ENCODE data around the gene XXYLT1.

Gene XXYLT1

DNA sequence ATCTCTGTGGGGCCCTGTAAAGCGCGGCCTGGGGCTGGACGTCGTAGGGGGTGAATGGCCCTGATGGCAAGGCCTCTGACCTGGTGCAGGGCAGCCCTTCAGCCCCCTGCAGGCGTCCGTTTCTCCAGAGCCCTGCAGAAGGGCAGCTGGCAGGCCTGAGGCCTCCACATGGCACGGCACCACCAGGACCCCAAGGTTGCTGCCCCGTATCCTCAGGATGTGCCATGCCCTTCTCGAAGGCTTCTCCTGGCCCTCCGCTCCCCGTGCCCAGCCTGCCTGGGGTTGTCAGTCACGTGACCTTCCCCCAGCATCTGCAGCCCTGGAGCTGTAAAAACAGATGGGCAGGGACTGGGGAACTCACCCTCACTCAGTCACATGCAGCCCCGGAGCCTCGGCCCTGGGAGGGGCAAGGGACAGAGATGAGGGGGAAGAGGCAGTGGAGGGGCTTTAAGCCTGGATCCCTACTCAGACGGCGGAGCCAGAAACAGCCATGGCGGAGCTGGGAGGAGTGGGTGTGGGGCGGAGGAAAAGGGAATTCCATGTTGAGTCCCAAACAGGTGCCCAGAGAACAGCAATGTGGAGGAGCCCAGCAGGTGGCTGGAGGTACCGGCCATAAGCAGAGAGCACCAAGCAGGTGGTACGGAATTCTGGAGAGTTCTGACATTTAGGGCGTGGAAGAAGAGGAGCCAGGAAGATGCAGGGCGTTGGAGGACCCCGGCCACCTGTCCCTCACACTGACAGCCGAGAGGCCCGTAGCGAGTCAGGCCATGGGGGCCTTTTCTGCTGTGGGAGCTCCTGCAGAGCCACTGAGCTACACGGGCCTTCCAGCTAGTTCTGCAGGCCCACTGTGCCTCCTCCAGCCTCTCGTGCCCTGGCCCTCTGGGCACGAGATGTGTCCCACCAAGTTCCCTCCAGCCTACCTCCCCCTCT lies 193.1 kb downstream of the XXYLT1 start:
- no peak for DNase-seq (ENCODE audit: low read depth in 3 of 3)

DNA sequence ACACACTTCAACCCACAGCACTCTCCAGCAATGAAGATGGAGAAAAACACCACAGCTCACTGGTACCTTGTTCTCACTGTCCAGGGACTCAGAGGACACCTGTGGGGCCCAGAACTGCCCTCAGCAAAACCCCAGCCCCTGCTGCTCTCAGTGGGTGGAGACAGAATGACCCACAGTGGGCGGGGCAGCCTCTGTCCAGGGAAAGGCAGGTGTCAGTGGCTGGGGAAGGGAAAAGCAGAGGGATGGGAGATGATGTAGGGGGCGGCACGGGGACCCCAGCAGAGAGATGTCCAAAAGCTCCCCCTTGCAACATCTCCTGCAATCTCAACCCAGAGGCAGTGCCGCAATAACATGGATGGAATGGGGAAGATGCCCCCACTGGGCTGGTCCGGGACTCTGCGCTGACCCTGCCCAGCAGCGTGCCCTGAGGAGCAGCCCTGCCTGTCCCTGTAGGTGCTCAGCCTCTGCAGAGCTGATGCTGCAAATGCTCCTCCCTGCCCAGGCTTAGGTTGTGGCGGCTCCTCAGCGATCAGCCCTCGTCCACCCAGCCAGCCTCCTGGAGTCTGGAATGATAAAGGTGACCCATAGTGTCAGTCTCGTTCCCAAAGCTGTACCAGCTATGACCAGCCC lies 193.9 kb downstream of the XXYLT1 start:
- no peak for DNase-seq (ENCODE audit: low read depth in 3 of 3)

DNA sequence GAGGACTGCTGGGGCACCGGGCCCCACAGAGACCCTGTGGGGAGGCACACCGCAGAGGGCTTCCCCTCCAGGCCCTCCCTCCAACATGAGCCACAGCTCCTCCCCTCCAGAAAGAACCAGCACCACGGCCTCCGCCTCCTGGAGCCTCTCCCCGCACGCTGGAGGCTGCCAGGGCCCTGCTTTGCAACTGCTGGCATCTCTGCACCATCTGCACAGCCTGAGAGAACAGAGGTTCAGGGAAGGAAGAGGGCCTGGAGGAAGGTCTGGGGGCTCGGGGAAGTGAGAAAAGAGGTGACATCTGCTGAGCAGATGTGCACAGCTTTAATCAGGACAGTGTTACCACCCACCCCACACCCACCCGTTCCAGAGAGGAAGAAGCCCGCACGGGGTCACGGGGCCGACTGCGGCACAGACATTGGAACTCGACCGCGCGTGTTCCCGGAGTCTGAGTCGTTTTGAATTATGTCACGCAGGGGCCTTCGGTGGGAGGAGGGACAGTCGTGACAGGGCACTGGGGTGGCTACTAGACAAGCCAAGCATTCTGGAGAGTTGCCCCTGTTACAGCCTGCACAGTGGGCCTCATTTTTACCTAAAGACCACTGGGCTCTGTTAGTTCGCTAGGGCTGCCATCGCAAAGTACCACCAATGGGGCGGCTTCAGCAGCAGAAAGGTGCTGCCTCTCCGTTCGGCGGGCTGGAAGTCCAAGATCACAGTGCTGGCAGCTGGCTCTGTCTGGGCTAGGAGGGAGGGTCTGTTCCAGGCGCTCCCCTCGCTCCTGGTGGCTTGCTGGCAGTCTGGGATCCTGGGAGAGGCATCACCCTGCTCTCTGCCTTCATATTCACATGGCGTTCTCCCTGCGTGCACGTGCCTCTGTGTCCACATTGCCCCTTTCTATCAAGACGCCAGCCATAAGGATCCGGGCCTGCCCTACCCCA lies 194.8 kb downstream of the XXYLT1 start:
- no peak for DNase-seq (ENCODE audit: low read depth in 3 of 3)

DNA sequence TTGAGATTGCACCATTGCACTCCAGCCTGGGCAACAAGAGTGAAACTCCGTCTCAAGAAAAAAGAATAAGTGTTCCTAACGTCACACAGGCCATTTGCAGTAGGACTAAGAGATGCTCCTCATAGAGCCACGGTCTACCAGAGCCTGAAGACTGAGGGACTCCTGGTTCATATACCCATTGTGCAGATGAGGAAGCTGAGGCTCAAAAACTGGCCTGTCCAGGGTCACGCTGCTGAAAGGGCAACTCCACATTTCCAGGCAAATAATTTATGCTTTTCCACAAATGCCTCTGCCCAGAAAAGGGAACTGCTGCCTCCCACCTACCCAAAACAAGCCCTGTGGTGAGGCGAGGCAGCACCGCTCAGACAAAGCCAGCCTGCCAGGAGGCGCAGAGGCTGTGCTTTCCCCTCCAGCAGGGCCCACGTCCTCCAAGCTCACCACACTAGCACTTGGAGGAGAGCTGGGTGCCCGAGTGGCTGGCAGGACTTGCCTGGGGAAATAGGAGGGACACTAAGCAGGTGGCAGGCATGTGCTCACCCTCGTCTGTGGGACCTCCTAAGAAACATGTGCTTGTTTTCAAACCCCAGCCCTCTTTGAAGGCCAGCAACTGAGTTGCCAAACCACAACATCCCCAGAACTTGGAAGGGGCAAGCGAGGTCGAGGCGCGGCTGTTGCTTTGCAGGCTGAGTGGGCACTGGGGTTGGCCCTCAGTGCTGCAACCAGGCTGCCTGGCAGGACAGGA lies 195.6 kb downstream of the XXYLT1 start:
- DNase-seq (ENCODE audit: low read depth in 3 of 3): no peak

DNA sequence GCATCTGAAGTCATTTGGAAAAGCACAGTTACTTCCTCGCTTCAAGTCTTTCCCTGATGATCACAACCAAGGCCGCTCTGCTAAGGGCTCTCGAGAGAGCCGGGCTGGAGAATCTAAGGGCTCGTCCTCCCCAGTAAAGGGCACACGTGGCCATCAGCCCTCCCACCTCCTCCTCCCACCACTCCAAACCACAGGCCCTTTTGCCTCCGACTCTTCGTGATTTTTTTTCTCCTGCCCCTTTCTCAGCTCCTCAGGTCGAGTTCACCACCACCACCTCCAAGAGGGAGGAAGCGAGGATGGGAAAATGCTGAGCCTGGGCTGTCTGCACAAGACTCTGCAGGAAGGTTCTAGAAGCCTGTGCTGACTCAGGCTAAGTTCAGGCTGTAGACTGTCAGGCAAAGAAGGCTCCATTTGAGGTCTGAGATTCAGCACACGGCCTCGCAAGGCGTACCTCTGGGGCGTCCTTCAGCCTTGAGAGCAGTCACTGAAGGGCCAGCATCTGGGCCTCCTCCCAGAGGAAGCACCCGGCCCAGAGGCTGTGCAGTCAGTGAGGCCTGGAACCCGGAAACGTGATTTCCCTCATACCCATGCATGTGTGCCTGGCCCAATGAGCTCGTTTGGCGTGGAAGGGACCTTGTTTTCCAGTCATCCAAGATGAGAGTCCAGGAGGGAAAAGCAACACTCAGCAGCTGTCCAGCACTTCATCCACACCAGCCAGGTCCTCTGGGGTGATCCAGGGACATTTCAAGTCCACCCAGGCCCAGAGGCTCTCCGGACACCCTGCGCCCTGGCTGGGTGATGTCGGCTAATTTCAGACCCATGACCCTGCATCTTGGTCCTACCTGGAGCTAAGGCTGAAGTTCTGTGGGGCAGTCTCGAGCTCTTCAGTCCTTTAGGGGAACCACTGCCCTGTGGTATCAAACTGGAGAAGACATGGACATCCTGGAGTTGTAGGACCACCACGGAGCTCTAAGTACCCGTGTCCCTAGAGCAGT lies 196.8 kb downstream of the XXYLT1 start:
- DNase-seq (ENCODE audit: low read depth in 3 of 3): no peak

DNA sequence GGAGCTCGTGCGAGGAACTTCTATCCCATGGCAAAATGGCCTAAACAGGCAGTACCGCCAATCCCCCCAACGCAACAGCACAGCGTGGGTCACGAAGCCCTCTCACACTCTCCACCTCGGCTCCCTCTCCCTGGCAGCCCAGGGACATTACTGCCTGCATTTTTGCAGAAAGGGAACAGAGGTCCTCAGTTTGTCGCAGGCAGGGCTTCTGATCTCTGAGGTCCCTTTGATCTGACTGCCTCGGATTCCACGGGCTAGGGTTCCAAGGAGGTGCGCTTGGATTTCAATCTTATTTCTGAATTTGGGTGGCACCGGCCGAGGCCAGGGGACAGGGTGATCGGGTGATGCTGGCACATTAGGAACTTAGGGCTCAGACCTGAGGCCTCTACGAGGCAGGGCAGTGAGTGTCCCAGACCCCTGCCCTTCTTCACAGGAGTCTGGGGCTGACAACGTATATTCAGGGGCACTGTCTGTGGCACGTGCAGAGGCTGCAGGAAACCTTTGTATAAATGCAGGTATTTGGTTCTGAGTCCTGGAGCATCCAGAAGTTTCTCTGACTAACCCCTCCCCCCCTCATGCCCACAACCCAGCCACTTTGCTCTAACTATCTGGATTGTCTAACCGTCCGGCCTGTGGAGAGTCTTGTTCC lies 197.9 kb downstream of the XXYLT1 start:
- DNase-seq (ENCODE audit: low read depth in 3 of 3): no peak

DNA sequence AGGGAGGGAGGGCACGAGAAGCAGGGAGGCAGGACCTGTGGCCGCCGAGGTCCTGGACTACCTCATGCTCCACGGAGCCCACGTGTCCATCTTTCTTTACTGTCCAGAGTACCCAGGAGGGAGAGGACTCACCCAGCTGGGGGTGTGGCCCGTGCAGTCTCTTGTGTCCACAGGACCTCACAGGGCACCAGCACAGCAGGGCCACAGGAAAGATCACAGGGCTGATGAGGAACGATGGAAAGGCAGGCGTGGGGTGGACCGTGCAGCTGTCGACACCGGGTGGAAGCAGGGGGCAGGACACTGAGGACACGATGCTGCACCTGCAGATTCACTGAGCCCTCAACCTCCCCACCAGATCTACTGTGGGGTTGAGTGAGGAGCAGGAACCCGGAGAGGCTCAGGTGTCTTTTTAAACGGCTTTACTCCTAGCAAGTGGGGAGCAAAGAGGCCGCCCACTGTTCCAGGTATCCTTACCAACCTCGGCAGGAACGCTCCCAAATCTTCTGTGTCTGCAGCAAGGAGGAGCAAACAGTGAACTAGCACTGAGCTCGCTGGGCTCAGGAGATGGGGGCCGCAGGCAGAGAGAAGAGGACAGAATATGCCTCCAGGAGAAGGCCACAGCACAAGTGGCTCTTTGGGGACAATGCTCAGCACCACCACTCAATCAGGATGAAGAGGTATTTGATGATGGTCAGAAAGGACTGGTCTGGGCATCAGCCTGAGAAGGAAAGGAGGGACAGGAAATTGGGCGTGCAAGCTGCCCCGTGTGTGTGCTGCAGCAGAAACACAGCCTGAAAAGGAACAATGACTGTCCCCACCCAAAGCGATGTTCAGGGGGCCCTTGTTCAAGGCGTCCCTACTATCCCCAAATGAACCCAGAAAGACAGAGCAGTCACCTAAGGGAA lies 198.8 kb downstream of the XXYLT1 start:
- no peak for DNase-seq (ENCODE audit: low read depth in 3 of 3)

DNA sequence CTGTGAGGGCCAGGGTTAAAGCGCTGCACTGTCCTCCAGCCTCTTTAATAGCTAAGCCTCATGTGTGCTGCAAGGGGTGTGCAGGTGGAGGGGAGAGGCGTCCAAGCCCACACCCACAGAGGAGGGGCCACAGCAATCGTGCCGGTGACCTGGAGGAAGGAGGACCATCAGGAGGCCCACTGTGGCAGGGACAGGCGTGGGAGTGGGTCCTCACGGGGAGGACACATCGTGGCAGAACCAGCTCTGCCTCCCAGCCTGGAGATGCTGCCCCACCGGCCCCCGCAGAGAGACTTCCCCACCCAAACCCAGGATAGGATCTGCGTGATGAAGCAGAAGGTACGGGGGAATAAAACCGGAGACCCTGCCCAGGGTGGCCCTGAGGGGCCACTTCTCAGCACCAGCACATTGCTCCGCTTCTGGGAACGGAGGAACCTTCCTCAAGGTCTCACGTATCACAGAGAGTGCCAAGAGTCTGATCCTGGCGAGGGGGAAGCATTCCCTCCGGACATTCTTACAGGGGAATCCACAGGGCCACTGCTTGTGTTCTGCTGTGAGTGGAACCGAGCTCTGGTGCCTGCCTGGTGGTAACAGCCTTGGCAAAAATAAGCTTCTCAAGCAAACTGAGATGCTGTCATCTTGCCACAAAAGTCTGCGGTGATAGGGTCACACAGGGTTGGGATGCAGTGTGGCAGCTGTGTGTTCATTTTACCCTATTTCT lies 199.8 kb downstream of the XXYLT1 start:
- no peak for DNase-seq (ENCODE audit: low read depth in 3 of 3)

DNA sequence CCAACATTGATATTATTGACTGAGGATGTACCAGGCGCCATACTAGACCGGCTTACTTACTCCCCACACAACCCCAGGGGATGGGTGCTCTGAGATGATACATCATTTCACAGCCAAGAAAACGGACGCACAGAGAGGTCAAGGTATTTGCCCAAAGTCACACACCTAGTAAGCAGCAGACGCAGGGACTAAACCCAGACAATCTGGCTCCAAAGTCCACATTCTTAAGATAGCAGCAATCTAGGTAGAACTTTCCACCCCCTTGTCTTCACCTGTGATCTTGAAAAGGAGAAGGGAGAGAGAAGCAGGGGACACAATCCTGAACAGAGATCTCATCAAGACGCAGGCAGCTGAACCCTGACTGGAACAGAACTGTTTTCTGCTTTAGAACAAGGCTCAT lies 200.6 kb downstream of the XXYLT1 start:
- DNase-seq (ENCODE audit: low read depth in 3 of 3): no peak

DNA sequence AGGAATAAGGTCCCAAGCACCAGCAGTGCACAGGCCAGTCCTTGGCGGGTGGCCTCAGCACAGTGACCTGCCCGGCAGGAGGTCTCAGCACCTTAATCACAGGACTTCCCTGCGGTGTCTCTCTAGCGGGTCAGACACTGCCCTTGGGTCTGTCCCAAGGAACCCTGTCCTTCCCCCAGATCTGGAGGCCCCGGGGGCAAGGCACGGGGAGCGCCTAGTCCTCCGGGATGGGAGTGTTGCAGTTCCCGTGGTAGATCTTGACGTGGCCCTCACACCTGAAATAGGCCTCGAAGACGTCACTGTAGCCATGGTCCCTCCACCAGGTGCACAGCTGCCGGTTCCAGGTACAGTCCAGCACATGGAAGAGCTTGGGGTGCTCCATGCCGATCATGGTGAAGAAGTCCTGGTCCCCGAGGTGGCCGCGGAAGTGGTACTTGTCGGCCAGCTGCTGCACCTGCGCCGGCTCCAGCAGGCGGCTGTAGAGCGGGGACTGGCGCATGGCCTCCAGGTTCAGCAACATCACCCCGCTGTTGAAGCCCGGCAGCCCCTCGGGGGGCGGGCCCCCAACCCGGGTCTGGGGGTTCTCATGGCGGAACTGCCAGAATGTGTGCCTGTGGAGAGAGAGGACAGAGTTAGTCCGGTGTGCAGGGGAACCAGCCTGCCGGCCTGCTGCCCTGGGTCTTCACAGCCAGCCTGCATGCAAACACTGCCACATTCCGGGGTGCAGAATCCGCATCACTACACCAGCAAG lies 201.3 kb downstream of the XXYLT1 start:
- DNase-seq (ENCODE audit: low read depth in 3 of 3): no peak

DNA sequence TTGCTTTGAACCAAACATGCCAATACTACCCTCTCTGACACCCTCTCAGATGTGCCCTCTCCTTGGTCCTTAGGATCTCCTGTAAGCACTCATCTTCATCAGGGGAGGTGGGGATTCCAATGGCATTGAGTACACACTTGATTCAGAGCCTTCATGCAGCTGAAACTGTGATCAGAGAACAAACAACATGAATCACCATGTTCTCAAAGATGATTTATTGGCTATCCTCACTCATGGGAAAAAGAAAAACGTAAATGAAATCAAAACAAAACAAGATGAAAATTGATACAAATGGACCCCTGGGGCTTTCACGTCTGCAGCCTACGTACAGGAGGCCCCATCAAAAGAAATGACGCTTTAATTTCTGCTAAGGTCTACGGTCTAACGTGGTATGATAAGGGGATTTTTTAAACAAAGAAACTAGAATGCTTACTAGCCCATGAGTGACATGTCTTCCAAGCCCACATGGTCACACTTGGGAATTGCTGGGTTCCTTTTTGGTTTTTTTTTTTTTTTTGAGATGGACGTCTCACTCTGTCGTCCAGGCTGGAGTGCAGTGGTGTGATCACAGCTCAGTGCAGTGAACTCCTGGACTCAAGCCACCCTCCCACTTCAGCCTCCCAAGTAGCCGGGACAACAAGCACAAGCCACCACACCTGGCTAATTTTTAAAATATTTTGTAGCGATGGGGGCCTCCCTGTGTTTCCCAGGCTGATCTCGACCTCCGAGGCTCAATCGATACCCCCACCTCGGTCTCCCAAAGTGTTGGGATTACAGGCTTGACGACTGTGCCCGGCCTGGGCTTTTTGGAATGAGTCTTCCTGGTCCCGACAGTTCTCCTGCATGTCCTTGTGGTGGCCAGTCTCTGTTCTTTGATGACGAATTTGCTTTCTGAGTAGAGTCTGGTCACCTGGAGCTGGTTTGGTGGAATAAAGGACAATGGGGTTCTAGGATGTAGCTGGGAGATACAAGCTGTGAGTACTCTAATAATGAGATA lies 202.6 kb downstream of the XXYLT1 start:
- DNase-seq (ENCODE audit: low read depth in 3 of 3): no peak

DNA sequence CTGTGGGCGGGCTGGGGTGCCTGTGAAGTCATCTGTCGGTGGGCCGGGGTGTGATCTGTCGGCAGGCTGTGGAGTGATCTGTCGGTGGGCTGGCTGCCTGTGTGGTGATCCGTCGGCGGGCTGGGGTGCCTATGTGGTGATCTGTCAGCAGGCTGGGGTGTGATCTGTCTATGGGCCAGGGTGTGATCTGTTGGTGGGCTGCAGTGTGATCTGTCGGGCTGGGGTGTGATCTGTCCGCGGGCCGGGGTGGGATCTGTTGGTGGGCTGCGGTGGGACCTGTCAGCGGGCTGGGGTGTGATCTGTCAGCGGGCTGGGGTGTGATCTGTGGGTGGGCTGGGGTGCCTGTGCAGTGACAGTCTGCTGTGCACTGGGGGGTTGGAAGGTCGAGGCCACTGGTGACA lies 204.5 kb downstream of the XXYLT1 start:
- DNase-seq (ENCODE audit: low read depth in 3 of 3): no peak

DNA sequence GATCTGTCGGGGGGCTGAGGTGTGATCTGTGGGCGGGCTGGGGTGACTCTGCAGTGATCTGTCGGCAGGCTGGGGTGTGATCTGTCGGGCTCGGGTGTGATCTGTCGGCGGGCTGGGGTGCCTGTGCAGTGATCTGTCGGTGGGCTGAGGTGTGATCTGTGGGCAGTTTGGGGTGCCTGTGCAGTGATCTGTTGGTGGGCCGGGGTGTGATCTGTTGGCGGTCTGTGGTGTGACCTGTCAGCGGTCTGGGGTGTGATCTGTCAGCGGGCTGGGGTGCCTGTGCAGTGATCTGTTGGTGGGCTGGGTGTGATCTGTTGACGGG lies 205.1 kb downstream of the XXYLT1 start:
- no peak for DNase-seq (ENCODE audit: low read depth in 3 of 3)

DNA sequence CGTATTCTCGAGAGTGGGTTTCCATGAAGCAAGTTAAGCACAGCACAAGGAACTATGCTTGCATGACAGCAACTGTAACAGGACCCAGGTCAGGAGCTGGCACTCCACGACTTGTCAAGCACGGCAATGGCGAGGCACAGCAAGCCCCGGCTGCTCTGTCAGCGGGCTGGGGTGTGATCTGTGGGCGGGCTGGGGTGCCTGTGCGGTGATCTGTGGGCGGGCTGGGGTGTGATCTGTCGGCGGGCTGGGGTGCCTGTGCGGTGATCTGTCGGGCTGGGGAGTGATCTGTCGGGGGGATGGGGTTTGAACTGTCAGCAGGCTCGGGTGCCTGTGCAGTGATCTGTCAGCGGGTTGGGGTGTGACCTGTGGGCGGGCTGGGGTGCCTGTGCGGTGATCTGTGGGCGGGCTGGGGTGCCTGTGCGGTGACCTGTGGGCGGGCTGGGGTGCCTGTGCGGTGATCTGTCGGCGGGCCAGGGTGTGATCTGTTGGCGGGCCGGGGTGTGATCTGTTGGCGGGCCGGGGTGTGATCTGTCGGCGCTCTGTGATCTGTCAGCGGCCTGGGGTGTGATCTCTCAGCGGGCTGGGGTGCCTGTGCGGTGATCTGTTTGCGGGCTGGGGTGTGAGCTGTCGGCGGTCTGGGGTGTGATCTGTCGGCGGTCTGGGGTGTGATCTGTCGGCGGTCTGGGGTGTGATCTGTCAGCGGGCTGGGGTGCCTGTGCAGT lies 205.7 kb downstream of the XXYLT1 start:
- DNase-seq (ENCODE audit: low read depth in 3 of 3): no peak

DNA sequence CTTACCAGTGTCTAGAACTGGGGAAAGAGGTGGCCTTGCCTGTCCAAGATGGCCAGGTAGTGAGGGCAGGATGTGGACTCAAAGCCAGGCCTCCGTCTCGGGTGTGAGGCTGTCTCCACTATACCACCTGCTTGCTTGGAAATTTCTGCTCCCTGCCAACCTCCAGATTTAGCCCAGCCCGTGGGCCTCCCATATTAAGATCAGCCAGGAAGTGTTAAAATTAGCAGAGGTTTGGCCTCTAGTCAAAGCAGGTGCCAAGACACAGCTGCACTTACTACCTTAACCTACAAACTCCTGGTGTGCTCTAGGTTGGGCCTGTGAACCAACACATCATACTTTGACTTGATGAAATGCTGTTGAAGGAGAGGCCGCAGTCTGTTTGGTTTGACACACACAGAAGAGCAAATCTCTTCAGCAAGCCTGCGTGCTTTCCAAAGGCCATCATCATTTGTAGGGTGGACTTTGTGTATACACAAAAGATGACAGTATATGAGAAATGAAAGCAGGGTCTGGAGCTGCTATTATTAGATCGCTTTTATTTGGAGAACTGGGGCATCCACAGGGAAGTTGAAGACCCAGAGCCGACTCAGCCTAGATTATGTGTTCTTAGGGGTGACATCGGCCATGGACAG lies 206.5 kb downstream of the XXYLT1 start:
- DNase-seq (ENCODE audit: low read depth in 3 of 3): no peak

Data from stimulated activated CD4-positive, alpha-beta T cell treated with anti-CD3 and anti-CD28 coated beads, TNF-alpha, amount 100 ng/mL, for 24 hours (primary cell).